Tracheal epithelial cell (primary cell): ENCODE measurements around the gene NBL1. TPM values are rescaled to one million over a fixed set of nuclear protein-coding genes. Genes with fewer than 3 reads are reported as not detected.

Experiments
- total RNA-seq: library from RNA; depleted of rRNA; stranded (reverse); fragments of >200 nt; gene quantifications from 2 replicates; pipeline ENCODE4 v1.2.1, GENCODE V29; 2014

The NBL1 gene, protein sequence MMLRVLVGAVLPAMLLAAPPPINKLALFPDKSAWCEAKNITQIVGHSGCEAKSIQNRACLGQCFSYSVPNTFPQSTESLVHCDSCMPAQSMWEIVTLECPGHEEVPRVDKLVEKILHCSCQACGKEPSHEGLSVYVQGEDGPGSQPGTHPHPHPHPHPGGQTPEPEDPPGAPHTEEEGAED
- 103 and 114 TPM in 2 replicates for total RNA-seq

DNA sequence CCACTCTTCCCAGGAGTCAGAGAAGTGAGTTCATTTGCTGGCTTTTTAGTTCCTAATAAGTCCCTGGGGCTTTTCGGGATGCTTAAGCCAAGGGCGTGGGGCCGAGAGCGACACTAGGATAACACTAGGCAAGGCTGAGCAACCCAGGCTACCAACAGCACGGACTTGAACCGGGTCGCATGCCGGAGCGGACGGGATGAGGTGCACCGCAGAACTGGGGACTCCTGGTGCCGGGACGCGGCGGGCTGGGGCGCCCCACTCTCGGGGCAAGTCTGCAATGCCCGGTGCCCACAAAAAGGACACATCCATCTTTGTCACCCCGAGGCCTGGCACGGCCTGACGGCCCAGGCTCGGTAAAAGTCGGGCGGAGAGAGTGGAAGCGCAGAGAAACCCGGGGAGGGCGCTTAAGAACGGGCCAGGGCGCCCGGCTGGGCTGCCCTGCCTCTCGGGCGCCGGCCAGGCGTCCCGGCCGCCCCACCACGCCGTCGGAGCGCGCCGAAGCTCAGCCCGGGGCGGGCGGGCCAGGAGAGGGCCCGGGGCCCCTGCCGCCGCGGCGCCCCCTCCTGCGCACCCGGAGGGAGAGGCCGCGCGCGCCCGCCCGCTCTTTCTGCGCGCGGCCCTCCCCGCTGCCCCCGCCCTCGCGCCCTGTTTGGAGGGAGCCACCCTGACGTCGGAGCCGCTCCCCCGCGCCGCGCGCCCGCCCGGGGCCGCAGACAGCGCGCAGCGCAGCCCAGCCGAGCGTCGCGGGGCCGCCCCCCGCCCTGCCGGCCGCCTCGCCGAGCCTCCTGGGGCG lies at the start of gene NBL1:
Gene NBL1 (plus strand): TSS at position 710 of the 793 bp plus-strand sequence. CDS start 10,720 bp downstream, outside the sequence.

DNA sequence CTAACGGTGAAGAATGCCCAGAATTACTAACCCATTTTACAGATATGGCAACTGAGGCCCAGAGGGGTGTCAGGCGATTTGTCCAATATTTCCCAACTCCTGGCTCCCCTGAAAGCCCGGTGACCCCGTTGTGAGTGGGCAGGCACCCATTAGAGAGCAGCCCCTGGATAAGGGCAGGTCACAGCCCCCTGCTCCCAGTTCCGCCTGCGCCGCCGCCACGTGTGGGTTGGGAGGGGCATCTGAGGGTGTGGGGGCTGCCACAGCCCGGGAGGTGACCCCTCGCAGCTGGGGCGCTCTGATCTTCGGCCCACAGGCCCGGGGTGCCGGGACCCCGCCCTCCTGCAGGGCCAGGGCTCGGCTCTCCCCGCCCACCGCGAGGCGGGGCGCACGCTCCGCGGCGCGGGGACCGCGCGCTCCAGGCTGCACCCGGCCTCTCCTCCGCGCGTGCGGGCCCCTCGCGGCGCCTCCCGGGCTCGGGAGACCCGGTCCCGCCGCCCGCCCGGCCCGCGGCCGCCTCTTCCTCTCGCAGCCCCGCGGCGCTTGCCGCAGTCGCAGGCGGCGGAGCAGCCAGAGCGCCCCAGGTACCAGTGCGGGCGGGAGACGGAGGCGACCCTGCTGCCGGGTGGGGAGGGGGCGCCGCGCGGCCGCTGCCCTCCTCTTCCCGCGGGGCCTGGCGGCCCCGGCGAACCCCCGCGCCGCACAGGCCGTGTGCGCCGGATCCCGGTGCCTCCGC lies 20.5 kb downstream of the NBL1 start, which contains the start of gene HTR6:
Gene HTR6 (plus strand): TSS at position 423 of the 733 bp plus-strand sequence. CDS start 879 bp downstream, outside the sequence.

Other genes with a start within 250 kb of the NBL1 start
- 56.5 and 66.7 TPM in 2 replicates for gene CAPZB, start 158.8 kb upstream of the NBL1 start, total RNA-seq
- not detected in 2 replicates for gene HTR6, start 20.6 kb downstream of the NBL1 start, total RNA-seq
- gene TMCO4, start 155.6 kb downstream of the NBL1 start, total RNA-seq, result 5.8 and 10.1 TPM in 2 replicates
- gene RNF186, start 171.0 kb downstream of the NBL1 start, total RNA-seq, result under 0.01 TPM in 1 of 2 replicates, not detected in the other
- 3.6 and 3.8 TPM in 2 replicates for gene OTUD3, start 238.1 kb downstream of the NBL1 start, total RNA-seq